H1 (cell line): ENCODE measurements around the gene CLEC2D. TPM values are rescaled to one million over a fixed set of nuclear protein-coding genes. Genes with fewer than 3 reads are reported as not detected.

Experiments used
- CTCF ChIA-PET: fragments of 300-600 bp; sonication (Branson Sonifier 250); formaldehyde crosslinking; loops from one replicate; lab custom pipeline; 2021; ENCODE audit not compliant: partially characterized antibody; lab: Charles Lee
- POLR2A ChIA-PET: fragments of 300-600 bp; sonication (Branson Sonifier 250); formaldehyde crosslinking; loops from one replicate; lab custom pipeline; 2021; ENCODE audit warnings: inconsistent platforms; ENCODE audit not compliant: partially characterized antibody; lab: Charles Lee
- DNase-seq, 2 experiments: peaks; one replicate each; pipeline versions ENCODE4 v3.0.0 to v3.0.0-alpha.2; 2010 to 2022; ENCODE audit warnings: low spot score in 2 of 2, low read depth in 1 of 2, mixed read lengths in 1 of 2
- FAIRE-seq: peaks from 2 replicates; lab custom pipeline; 2011; peaks lifted over from hg19 to GRCh38; lab: Jason Lieb, UNC
- H2AFZ ChIP-seq: 2 replicates; pipeline ENCODE4 v1.8.1; 2012; ENCODE audit warnings: low read length, inconsistent platforms
- H2AK5ac ChIP-seq: 2 replicates; pipeline ENCODE4 v1.6.1; 2013; ENCODE audit warnings: low read depth, low read length
- H2BK120ac ChIP-seq: replicated peaks from 2 replicates; pipeline ENCODE3; 2013; ENCODE audit warnings: low read depth, low read length, inconsistent platforms
- H2BK12ac ChIP-seq: 2 replicates; pipeline ENCODE4 v1.6.1; 2013; ENCODE audit warnings: low read depth, low read length
- H2BK15ac ChIP-seq: 2 replicates; pipeline ENCODE4 v1.6.1; 2013; ENCODE audit warnings: low read length
- H2BK20ac ChIP-seq: 2 replicates; pipeline ENCODE4 v1.6.1; 2013; ENCODE audit warnings: low read length
- H2BK5ac ChIP-seq: 2 replicates; pipeline ENCODE4 v1.6.1; 2013; ENCODE audit warnings: low read depth, low read length
- H3K14ac ChIP-seq: 2 replicates; pipeline ENCODE4 v1.6.1; 2013; ENCODE audit warnings: inconsistent platforms; ENCODE audit not compliant: insufficient read length
- H3K18ac ChIP-seq: 2 replicates; pipeline ENCODE4 v1.6.1; 2013; ENCODE audit warnings: low read length; ENCODE audit errors: extremely low read depth
- H3K23ac ChIP-seq: 2 replicates; pipeline ENCODE4 v1.6.1; 2013; ENCODE audit warnings: inconsistent platforms; ENCODE audit not compliant: insufficient read length
- H3K23me2 ChIP-seq: 2 replicates; pipeline ENCODE4 v1.6.1; 2013; ENCODE audit warnings: low read depth, low read length
- H3K27ac ChIP-seq: 2 replicates; pipeline ENCODE4 v1.6.1; 2011; ENCODE audit warnings: low read depth, low read length, inconsistent platforms
- H3K27me3 ChIP-seq, 4 experiments: replicated peaks in 1 of 4; 1 replicate in 1 of 4; 2 replicates in 3 of 4; pipeline versions ENCODE4 v1.6.1 to v1.8.1; 2011 to 2013; ENCODE audit warnings: low read length in 3 of 4, mild to moderate bottlenecking in 3 of 4, inconsistent platforms in 2 of 4, mixed read lengths in 2 of 4, moderate library complexity in 1 of 4; ENCODE audit not compliant: control insufficient read depth in 3 of 4, insufficient read depth in 3 of 4; ENCODE audit errors: extremely low read depth in 1 of 4
- H3K36me3 ChIP-seq, 4 experiments: 2 replicates each; pipeline versions ENCODE4 v1.6.1 to v1.8.1; 2011 to 2013; ENCODE audit warnings: mild to moderate bottlenecking in 4 of 4, low read length in 3 of 4, moderate library complexity in 2 of 4, control low read depth in 1 of 4, inconsistent platforms in 1 of 4; ENCODE audit not compliant: insufficient read depth in 4 of 4, control insufficient read depth in 2 of 4
- H3K4ac ChIP-seq: replicated peaks from 2 replicates; pipeline ENCODE3; 2013; ENCODE audit warnings: low read length, low read depth, mixed read lengths, inconsistent platforms; ENCODE audit not compliant: insufficient read length
- H3K4me1 ChIP-seq, 4 experiments: replicated peaks in 1 of 4; 1 replicate in 1 of 4; 2 replicates in 3 of 4; pipeline versions ENCODE4 v1.6.1 to v1.8.1; 2011 to 2013; ENCODE audit warnings: low read length in 3 of 4, inconsistent platforms in 2 of 4, mixed read lengths in 1 of 4; ENCODE audit not compliant: insufficient read depth in 4 of 4, control insufficient read depth in 3 of 4
- H3K4me2 ChIP-seq, 2 experiments: 2 replicates each; pipeline versions ENCODE4 v1.6.1 to v1.8.1; 2011 to 2013; ENCODE audit warnings: low read depth in 2 of 2, low read length in 2 of 2, control low read depth in 1 of 2, inconsistent platforms in 1 of 2, mild to moderate bottlenecking in 1 of 2; ENCODE audit not compliant: insufficient read depth in 1 of 2
- H3K4me3 ChIP-seq, 4 experiments: fragments of 200-600, 300-600 bp in 1 of 4; sonication (generic), shearing (Covaris generic), sonication (Bioruptor Twin) in 1 of 4; 2 replicates each; pipeline versions ENCODE4 v1.5.1 to v1.8.1; 2011 to 2016; ENCODE audit warnings: low read length in 4 of 4, low read depth in 3 of 4, control low read depth in 2 of 4, inconsistent platforms in 2 of 4, mild to moderate bottlenecking in 2 of 4, mixed read lengths in 1 of 4, moderate library complexity in 1 of 4; ENCODE audit not compliant: insufficient read depth in 2 of 4; ENCODE audit errors: extremely low read depth in 1 of 4
- H3K56ac ChIP-seq: replicated peaks from 2 replicates; pipeline ENCODE3; 2013; ENCODE audit warnings: low read depth, mild to moderate bottlenecking, mixed read lengths, low read length, inconsistent platforms; ENCODE audit not compliant: insufficient read length
- H3K79me1 ChIP-seq: 2 replicates; pipeline ENCODE4 v1.6.1; 2013; ENCODE audit warnings: low read depth, low read length, control low read depth
- H3K79me2 ChIP-seq, 2 experiments: 2 replicates each; pipeline versions ENCODE4 v1.6.1 to v1.8.1; 2012 to 2013; ENCODE audit warnings: low read length in 2 of 2, mild to moderate bottlenecking in 2 of 2, inconsistent platforms in 1 of 2; ENCODE audit not compliant: insufficient read depth in 2 of 2, control insufficient read depth in 1 of 2
- H3K9ac ChIP-seq, 4 experiments: replicated peaks in 1 of 4; 1 replicate in 1 of 4; 2 replicates in 3 of 4; pipeline versions ENCODE4 v1.6.1 to v1.8.1; 2011 to 2013; ENCODE audit warnings: low read depth in 3 of 4, low read length in 3 of 4, control low read depth in 2 of 4, mild to moderate bottlenecking in 2 of 4, moderate library complexity in 2 of 4, inconsistent platforms in 1 of 4; ENCODE audit errors: extremely low read depth in 1 of 4
- H3K9me3 ChIP-seq, 2 experiments: 2 replicates each; pipeline versions ENCODE4 v1.6.1 to v1.8.1; 2012 to 2013; ENCODE audit warnings: mild to moderate bottlenecking in 2 of 2, moderate library complexity in 2 of 2, control low read depth in 1 of 2, inconsistent platforms in 1 of 2, low read depth in 1 of 2, low read length in 1 of 2, mixed read lengths in 1 of 2; ENCODE audit not compliant: insufficient read depth in 2 of 2
- H4K20me1 ChIP-seq, 2 experiments: replicated peaks in 1 of 2; 2 replicates each; pipeline versions ENCODE3 to v1.8.1; 2011 to 2013; ENCODE audit warnings: inconsistent platforms in 2 of 2, low read length in 2 of 2, mild to moderate bottlenecking in 1 of 2; ENCODE audit not compliant: insufficient read depth in 2 of 2, control insufficient read depth in 1 of 2
- H4K5ac ChIP-seq: 2 replicates; pipeline ENCODE4 v1.6.1; 2013; ENCODE audit warnings: low read length, low read depth, mixed read lengths, inconsistent platforms; ENCODE audit not compliant: insufficient read length
- H4K8ac ChIP-seq: 2 replicates; pipeline ENCODE4 v1.8.0; 2013; ENCODE audit warnings: mild to moderate bottlenecking, moderate library complexity, low read length, inconsistent platforms; ENCODE audit not compliant: insufficient read depth; ENCODE audit errors: extremely low read depth
- H4K91ac ChIP-seq: replicated peaks from 2 replicates; pipeline ENCODE3; 2013; ENCODE audit warnings: low read length, mixed read lengths, inconsistent platforms; ENCODE audit not compliant: insufficient read length
- BCL11A ChIP-seq, 2 experiments: IDR thresholded peaks; one replicate each; pipeline ENCODE4 v1.6.1; 2011; ENCODE audit warnings: low read depth in 2 of 2, low read length in 2 of 2, mild to moderate bottlenecking in 2 of 2
- E2F6 ChIP-seq: IDR thresholded peaks from 2 replicates; pipeline ENCODE4 v1.6.1; 2012; ENCODE audit warnings: inconsistent platforms
- JUN ChIP-seq: IDR thresholded peaks from 2 replicates; pipeline ENCODE4 v1.6.1; 2011; ENCODE audit warnings: low read depth, mild to moderate bottlenecking, improper control_type of control experiment, low read length
- SP4 ChIP-seq: IDR thresholded peaks from 2 replicates; pipeline ENCODE4 v1.6.1; 2012; ENCODE audit warnings: low read length, inconsistent platforms
- TEAD4 ChIP-seq: IDR thresholded peaks from 2 replicates; pipeline ENCODE4 v1.6.1; 2012; ENCODE audit warnings: low read depth, low read length, inconsistent platforms, mixed read lengths
- WGBS, 2 experiments: shearing (Covaris generic) in 1 of 2; methylation state at CpG; one replicate each; pipeline versions ENCODE4 v1.1.6 to v1.1.7; 2013 to 2015; ENCODE audit warnings: low lambda C conversion rate in 2 of 2, mixed read lengths in 2 of 2, inconsistent platforms in 1 of 2, low coverage in 1 of 2, missing lambda C conversion rate in 1 of 2; ENCODE audit not compliant: insufficient replicate concordance in 2 of 2, insufficient coverage in 1 of 2, insufficient read length in 1 of 2; ENCODE audit errors: extremely low coverage in 1 of 2, missing lambda C conversion rate in 1 of 2; 5-methylcytosine and 5-hydroxymethylcytosine counted together
- polyA plus RNA-seq, 7 experiments: library from polyadenylated mRNA; depleted of rRNA in 3 of 7; stranded (reverse) in 5 of 7; unstranded in 2 of 7; fragments of >200 nt in 5 of 7; fragments of 200-250 nt in 2 of 7; gene quantifications; 1 replicate in 5 of 7; 2 replicates in 1 of 7; 4 replicates in 1 of 7; pipeline versions ENCODE4 v1.2.1 to v1.2.3, GENCODE V29; 2011 to 2013; ENCODE audit warnings: missing spikeins in 2 of 7, mixed read lengths in 2 of 7
- total RNA-seq: library from RNA; stranded (reverse); fragmentation: NEBNext Ultra II Directional; extraction: Animal tissue kit (Norgen Biotek cat#: 25700); gene quantifications from 2 replicates; pipeline ENCODE4 v1.2.1, GENCODE V29; 2021

Gene CLEC2D
- total and polyA plus RNA-seq, 2 of the 8 experiments (the other 6 are each of a cell fraction or from before 2014, with no cell fraction given): 4.2 to 6.2 TPM

- Histone ChIP-seq H3K4ac (no peak overlapping the region), H3K4me3 (no peak overlapping the region), H3K4me2 (no peak overlapping the region), H4K91ac (no peak overlapping the region), H3K9ac (no peak overlapping the region), H3K14ac (no peak overlapping the region), H4K5ac (no peak overlapping the region), H3K18ac (no peak overlapping the region), H3K79me1 (no peaks in the 10 kb centered on the region), H2BK15ac (no peak overlapping the region), H4K8ac (no peak overlapping the region), H3K27me3 (no peaks in the 10 kb centered on the region), H3K23ac (no peak overlapping the region), H3K4me1 (no peaks in the 10 kb centered on the region), H2BK12ac (no peak overlapping the region), H2AFZ (no peak overlapping the region), H2BK20ac (no peak overlapping the region), H3K23me2 (no peaks in the 10 kb centered on the region; the same call in 1 of the 2 replicates), H4K20me1 (no peaks in the 10 kb centered on the region), H2BK120ac (no peak overlapping the region), H2AK5ac (no peak overlapping the region), H3K56ac (no peak overlapping the region), H3K36me3 (peaks cover 0 to 15% (median 6%) of the 10 kb centered on the region in 4 experiments; a peak in 4 of 8 replicates), H3K79me2 (no peaks in the 10 kb centered on the region), H2BK5ac (no peak overlapping the region), H3K27ac (no peak overlapping the region), H3K9me3 (no peaks in the 10 kb centered on the region)
- 87% methylated on average over 2 of the region's 2 CpGs; no CpG with 5 or more reads in 1 of the 2 experiments for WGBS, 2 experiments
- DNase-seq (no peak), FAIRE-seq (no peak)
- CTCF ChIA-PET: interaction anchor here (0.7 to 3.0 kb wide), 2 partner anchors 9 to 41 kb away, joined by 3 to 8 read pairs; no protein-coding TSS in a partner anchor
- POLR2A ChIA-PET: no interaction called here
- no peak for TF ChIP-seq SP4
- TF ChIP-seq BCL11A (IDR thresholded peaks at IDR 0.05; ENCODE audit: low read depth in 2 of 2, low read length in 2 of 2): no peak
- no peak for TF ChIP-seq TEAD4
- no peak for TF ChIP-seq JUN
- TF ChIP-seq E2F6: no peak
Observed at GRCh38 chr12:9667403-9668160, 1.9 kb upstream of the CLEC2D start.
